ENCODE measurements around the gene PCDHGA1.
A peak's percentile ranks its signal among the peaks of the same experiment; 100 is the strongest.
"Not testable (repeated sequence)": the region's sequence is repeated elsewhere in the genome, so short reads cannot be mapped to it uniquely, and the experiment has no call there.

Gene PCDHGA1

GRCh38 chr5:141383345-141383744 is 53.0 kb downstream of the PCDHGA1 start:
- DNase-seq (ENCODE audit: low spot score), result no peak

- DNase-seq (ENCODE audit: low spot score), result no peak
Measured at GRCh38 chr5:141384471-141385267, 54.4 kb downstream of the PCDHGA1 start.

DNA sequence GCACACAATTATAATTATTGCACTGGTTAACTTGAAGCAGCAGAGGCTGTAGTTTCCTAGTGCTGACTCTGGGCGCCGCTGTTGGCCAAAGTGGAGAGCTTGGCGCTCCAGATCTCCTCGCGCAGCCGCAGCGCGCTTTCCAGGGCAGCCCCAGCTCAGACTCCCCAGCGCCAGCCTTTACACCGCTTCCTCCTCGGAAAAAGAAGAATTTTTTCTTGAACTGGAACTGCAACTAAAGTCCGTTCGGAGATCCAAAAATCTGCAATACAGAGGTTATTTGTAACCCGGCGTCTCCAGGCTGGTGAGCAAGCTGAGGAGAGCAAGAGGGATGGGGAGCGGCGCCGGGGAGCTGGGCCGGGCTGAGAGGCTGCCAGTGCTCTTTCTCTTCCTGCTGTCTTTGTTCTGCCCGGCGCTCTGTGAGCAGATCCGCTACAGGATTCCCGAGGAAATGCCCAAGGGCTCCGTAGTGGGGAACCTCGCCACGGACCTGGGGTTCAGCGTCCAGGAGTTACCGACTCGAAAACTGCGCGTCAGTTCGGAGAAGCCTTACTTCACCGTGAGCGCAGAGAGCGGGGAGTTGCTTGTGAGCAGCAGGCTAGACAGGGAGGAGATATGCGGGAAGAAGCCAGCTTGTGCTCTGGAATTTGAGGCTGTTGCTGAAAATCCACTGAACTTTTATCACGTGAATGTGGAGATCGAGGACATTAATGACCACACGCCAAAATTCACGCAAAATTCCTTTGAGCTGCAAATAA is 57.4 kb downstream of the PCDHGA1 start, which contains the start of gene PCDHGB4:
PCDHGB4 (plus strand) TSS at position 142 of the 755 bp plus-strand sequence; CDS start at position 329, 187 bp downstream.
- DNase-seq (ENCODE audit: low spot score), result peak; percentile 29

GRCh38 chr5:141388661-141389060 is 58.3 kb downstream of the PCDHGA1 start:
- DNase-seq (ENCODE audit: low spot score), result no peak

DNA sequence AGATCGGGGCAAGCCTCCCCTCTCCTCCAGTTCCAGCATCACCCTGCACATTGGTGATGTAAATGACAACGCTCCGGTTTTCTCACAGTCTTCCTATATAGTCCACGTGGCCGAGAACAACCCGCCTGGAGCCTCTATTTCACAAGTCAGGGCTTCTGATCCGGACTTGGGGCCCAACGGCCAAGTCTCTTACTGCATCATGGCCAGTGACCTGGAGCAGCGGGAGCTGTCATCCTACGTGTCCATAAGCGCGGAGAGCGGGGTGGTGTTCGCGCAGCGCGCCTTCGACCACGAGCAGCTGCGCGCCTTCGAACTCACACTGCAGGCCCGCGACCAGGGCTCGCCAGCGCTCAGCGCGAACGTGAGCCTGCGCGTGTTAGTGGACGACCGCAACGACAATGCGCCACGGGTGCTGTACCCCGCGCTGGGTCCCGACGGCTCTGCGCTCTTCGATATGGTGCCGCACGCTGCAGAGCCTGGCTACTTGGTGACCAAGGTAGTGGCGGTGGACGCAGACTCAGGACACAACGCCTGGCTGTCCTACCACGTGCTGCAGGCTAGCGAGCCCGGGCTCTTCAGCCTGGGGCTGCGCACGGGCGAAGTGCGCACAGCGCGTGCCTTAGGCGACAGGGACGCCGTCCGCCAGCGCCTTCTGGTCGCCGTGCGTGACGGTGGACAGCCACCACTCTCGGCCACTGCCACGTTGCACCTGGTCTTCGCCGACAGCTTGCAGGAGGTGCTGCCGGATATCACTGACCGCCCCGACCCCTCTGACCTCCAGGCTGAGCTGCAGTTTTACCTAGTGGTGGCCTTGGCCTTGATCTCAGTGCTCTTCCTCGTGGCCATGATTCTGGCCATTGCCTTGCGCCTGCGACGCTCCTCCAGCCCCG is 59.1 kb downstream of the PCDHGA1 start:
- DNase-seq (ENCODE audit: low spot score), result no peak

DNA sequence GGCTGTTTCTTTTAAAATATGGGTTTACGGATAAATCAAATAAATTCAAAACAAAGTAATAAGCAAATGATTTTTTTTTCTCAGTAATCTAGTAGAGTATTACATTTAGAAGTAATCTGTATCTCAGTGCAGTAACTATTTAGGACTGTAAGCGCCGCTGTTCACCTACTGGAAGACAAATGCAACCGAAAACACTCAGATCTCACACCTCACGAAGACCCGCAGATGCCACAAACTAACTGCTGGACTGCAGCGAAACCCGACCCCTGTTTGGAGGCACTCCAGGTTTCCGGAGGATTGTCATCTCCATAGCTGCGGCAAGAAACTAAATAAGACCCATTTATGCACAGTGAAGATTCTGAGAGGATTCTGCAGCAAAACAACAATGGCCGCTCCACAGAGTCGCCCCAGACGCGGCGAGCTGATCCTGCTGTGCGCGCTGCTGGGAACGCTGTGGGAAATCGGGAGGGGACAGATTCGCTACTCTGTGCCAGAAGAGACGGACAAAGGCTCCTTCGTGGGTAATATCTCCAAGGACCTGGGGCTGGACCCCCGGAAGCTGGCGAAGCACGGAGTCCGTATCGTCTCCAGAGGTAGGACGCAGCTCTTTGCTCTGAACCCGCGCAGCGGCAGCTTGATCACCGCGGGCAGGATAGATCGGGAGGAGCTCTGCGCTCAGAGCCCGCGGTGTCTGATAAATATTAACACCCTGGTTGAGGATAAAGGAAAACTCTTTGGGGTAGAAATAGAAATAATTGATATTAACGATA is 62.3 kb downstream of the PCDHGA1 start, which contains the start of gene PCDHGA8:
PCDHGA8 (plus strand) TSS at position 205 of the 770 bp plus-strand sequence; CDS start at position 386, 181 bp downstream.
- DNase-seq (ENCODE audit: low spot score), result no peak

DNA sequence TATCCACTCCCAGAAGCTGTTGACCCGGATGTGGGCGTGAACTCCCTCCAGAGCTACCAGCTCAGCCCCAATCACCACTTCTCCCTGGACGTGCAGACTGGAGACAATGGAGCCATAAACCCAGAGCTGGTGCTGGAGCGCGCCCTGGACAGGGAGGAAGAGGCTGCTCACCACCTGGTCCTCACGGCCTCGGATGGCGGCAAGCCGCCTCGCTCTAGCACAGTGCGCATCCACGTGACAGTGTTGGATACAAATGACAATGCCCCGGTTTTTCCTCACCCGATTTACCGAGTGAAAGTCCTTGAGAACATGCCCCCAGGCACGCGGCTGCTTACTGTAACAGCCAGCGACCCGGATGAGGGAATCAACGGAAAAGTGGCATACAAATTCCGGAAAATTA is 63.0 kb downstream of the PCDHGA1 start:
- DNase-seq (ENCODE audit: low spot score), result no peak

DNA sequence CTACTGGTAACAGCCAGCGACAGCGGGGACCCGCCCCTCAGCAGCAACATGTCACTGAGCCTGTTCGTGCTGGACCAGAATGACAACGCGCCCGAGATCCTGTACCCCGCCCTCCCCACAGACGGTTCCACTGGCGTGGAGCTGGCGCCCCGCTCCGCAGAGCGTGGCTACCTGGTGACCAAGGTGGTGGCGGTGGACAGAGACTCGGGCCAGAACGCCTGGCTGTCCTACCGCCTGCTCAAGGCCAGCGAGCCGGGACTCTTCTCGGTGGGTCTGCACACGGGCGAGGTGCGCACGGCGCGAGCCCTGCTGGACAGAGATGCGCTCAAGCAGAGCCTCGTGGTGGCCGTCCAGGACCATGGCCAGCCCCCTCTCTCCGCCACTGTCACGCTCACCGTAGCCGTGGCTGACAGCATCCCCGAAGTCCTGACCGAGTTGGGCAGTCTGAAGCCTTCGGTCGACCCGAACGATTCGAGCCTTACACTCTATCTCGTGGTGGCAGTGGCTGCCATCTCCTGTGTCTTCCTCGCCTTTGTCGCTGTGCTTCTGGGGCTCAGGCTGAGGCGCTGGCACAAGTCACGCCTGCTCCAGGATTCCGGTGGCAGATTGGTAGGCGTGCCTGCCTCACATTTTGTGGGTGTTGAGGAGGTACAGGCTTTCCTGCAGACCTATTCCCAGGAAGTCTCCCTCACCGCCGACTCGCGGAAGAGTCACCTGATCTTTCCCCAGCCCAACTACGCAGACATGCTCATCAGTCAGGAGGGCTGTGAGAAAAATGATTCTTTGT is 64.3 kb downstream of the PCDHGA1 start:
- not testable (repeated sequence) for DNase-seq (ENCODE audit: low spot score)

DNA sequence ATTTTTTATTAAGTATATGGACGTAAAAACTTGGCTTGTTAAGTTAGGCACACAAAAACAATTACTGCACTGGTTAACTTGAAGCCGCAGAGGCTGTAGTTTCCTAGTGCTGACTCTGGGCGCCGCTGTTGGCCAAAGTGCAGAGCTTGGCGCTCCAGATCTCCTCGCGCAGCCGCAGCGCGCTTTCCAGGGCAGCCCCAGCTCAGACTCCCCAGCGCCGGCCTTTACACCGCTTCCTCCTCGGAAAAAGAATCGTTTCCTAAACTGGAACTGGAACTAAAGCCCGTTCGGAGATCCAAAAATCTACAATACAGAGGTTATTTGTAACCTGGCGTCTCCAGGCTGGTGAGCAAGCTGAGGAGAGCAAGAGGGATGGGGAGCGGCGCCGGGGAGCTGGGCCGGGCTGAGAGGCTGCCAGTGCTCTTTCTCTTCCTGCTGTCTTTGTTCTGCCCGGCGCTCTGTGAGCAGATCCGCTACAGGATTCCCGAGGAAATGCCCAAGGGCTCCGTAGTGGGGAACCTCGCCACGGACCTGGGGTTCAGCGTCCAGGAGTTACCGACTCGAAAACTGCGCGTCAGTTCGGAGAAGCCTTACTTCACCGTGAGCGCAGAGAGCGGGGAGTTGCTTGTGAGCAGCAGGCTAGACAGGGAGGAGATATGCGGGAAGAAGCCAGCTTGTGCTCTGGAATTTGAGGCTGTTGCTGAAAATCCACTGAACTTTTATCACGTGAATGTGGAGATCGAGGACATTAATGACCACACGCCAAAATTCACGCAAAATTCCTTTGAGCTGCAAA is 67.6 kb downstream of the PCDHGA1 start, which contains the start of gene PCDHGB5:
PCDHGB5 (plus strand) TSS at position 192 of the 796 bp plus-strand sequence; CDS start at position 373, 181 bp downstream.
- peak; percentile 62 for DNase-seq (ENCODE audit: low spot score)

- DNase-seq (ENCODE audit: low spot score), result no peak
Measured at GRCh38 chr5:141398608-141399007, 68.3 kb downstream of the PCDHGA1 start.

GRCh38 chr5:141399555-141400258 is 69.4 kb downstream of the PCDHGA1 start:
- no peak for DNase-seq (ENCODE audit: low spot score)

GRCh38 chr5:141402553-141403243 is 72.4 kb downstream of the PCDHGA1 start, which contains the start of gene PCDHGA9:
TSS of gene PCDHGA9 (plus strand) at chr5:141402778. CDS start at chr5:141402953, 175 bp downstream.
- DNase-seq (ENCODE audit: low spot score), result peak; percentile 31

DNA sequence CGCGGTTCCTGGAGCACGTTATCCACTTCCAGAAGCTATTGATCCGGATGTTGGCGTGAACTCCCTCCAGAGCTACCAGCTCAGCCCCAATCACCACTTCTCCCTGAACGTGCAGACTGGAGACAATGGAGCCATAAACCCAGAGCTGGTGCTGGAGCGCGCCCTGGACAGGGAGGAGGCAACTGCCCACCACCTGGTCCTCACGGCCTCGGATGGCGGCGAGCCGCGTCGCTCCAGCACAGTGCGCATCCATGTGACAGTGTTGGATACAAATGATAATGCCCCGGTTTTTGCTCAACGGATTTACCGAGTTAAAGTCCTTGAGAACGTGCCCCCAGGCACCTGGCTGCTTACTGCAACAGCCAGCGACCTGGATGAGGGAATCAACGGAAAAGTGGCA is 73.1 kb downstream of the PCDHGA1 start:
- DNase-seq (ENCODE audit: low spot score), result no peak

DNA sequence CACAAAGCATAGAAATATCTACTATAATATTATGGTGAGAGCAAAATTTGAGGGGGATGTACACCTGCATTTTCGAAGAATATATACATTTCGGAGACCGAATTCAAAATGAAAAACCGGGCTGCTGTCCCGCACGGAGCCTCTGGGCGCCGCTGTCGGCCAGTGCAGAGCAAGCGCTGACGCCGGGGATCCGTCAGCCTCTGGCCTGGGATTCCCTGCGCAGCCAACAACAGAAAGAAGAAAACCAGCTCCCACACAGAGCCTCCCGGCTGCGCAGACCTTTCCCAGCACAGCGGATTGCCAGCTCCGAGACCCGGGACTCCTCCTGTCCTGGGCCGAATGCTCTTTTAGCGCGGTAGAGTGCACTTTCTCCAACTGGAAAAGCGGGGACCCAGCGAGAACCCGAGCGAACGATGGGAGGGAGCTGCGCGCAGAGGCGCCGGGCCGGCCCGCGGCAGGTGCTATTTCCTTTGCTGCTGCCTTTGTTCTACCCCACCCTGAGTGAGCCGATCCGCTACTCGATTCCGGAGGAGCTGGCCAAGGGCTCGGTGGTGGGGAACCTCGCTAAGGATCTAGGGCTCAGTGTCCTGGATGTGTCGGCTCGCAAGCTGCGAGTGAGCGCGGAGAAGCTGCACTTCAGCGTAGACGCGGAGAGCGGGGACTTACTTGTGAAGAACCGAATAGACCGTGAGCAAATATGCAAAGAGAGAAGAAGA is 77.6 kb downstream of the PCDHGA1 start, which contains the start of gene PCDHGB6:
PCDHGB6 (plus strand) TSS at position 232 of the 716 bp plus-strand sequence; CDS start at position 414, 182 bp downstream.
- DNase-seq (ENCODE audit: low spot score), result peak; percentile 14

GRCh38 chr5:141409598-141410306 is 79.4 kb downstream of the PCDHGA1 start:
- DNase-seq (ENCODE audit: low spot score), result no peak

- DNase-seq (ENCODE audit: low spot score), result no peak
Measured at GRCh38 chr5:141411575-141411974, 81.3 kb downstream of the PCDHGA1 start.

Data from AG08395 (cell line).